Stimulated activated naive CD8-positive, alpha-beta T cell treated with anti-CD3 and anti-CD28 coated beads, Interleukin-15, amount 100 ng/mL, for 72 hours (primary cell): Measurements from ENCODE around the gene RNF128.
"Not testable (repeated sequence)": the region's sequence is repeated elsewhere in the genome, so short reads cannot be mapped to it uniquely, and the experiment has no call there.

Experiments
- ATAC-seq: fragments of 150-1000 bp; cut with Tn5 transposase; 2 replicates; pipeline ENCODE4 v1.10.0; 2021; ENCODE audit warnings: mild to moderate bottlenecking, moderate library complexity
- DNase-seq, 2 donors: peaks; one replicate each; pipeline ENCODE4 v3.0.0; 2021 to 2022
- H3K27ac Mint-ChIP-seq, 2 donors: one replicate each; pipeline ENCODE4 v1.8.0; 2022; ENCODE audit warnings: mild to moderate bottlenecking in 2 of 2, mixed read lengths in 2 of 2, moderate library complexity in 2 of 2
- H3K27me3 Mint-ChIP-seq: one replicate; pipeline ENCODE4 v1.8.0; 2022; ENCODE audit warnings: mixed read lengths
- H3K4me1 Mint-ChIP-seq: one replicate; pipeline ENCODE4 v1.8.0; 2022; ENCODE audit warnings: mild to moderate bottlenecking, mixed read lengths
- H3K4me3 Mint-ChIP-seq, 2 donors: one replicate each; pipeline ENCODE4 v1.8.0; 2022; ENCODE audit warnings: mild to moderate bottlenecking in 2 of 2, mixed read lengths in 2 of 2, moderate library complexity in 1 of 2
- H3K9me3 Mint-ChIP-seq, 2 donors: one replicate each; pipeline ENCODE4 v1.8.0; 2022; ENCODE audit warnings: mixed read lengths in 2 of 2

Gene RNF128

GRCh38 chrX:106802388-106803275 lies 76.1 kb downstream of the RNF128 start, which contains the start of gene TBC1D8B:
Gene TBC1D8B (plus strand): TSS chrX:106802673. CDS start chrX:106802854, 181 bp downstream.
- ATAC-seq (peak; percentile 73), DNase-seq (peak; percentile 2 to 7)
- H3K4me3 Mint-ChIP-seq = peak within 1 kb of the TSS; percentile 86 to 92
- peak within 1 kb of the TSS; percentile 89 to 92 for H3K27ac Mint-ChIP-seq
- no peaks in the 10 kb centered on the region for H3K9me3 Mint-ChIP-seq
- peaks cover 22% of the 10 kb centered on the region for H3K4me1 Mint-ChIP-seq
- peaks cover 42% of the 10 kb centered on the region for H3K27me3 Mint-ChIP-seq

DNA sequence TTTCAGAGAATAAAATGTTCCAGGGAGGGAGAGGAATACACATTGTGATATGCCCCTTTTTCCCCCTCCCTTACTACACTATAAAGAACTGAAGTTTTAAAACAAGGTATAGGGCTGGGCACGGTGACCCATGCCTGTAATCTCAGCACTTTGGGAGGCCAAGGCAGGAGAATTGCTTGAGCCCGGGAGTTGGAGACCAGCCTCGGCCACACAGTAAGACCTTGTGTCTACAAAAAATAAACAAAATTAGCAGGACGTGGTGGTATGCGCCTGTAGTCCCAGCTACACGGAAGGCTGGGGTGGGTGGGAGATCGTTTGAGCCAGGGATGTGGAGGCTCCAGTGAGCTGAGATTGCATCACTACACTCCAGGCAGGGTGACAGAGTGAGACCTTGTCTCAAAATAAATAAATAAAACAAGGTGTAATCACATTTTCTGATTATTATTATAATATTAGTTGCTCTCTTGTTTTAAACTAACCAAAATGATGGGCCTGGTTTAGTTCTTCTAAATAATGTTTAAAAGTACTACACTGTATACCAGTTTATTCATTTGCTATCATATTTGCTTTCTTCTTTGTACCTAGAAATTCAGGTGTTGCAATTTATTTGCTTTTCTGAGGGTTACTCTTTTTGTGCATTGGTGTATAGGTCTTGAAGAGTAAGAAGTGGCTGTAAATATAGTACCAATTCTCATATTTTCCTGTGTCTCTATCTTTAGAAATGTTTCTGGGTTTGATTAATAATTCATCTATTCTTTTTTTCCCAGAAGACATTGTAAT lies 84.8 kb downstream of the RNF128 start:
- no peaks in the 10 kb centered on the region for H3K27me3 Mint-ChIP-seq
- DNase-seq (no peak), ATAC-seq (no peak)
- H3K4me3 Mint-ChIP-seq = no peak overlapping the region
- H3K9me3 Mint-ChIP-seq = no peaks in the 10 kb centered on the region
- H3K4me1 Mint-ChIP-seq = no peaks in the 10 kb centered on the region
- no peak overlapping the region for H3K27ac Mint-ChIP-seq

GRCh38 chrX:106812930-106813329 lies 86.4 kb downstream of the RNF128 start:
- H3K27me3 Mint-ChIP-seq, H3K4me3 Mint-ChIP-seq, ATAC-seq, H3K27ac Mint-ChIP-seq, DNase-seq, H3K9me3 Mint-ChIP-seq, H3K4me1 Mint-ChIP-seq: not testable (repeated sequence)

DNA sequence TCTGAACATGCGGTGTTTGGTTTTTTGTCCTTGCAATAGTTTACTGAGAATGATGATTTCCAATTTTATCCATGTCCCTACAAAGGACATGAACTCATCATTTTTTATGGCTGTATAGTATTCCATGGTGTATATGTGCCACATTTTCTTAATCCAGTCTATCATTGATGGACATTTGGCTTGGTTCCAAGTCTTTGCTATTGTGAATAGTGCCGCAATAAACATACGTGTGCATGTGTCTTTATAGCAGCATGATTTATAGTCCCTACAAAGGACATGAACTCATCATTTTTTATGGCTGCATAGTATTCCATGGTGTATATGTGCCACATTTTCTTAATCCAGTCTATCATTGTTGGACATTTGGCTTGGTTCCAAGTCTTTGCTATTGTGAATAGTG lies 87.6 kb downstream of the RNF128 start:
- not testable (repeated sequence) for H3K4me1 Mint-ChIP-seq, H3K27me3 Mint-ChIP-seq, H3K4me3 Mint-ChIP-seq, H3K9me3 Mint-ChIP-seq, ATAC-seq, H3K27ac Mint-ChIP-seq, DNase-seq
